GM21717 (cell line): Measurements from ENCODE around the gene CORO1C.
"Not testable (repeated sequence)": the region's sequence is repeated elsewhere in the genome, so short reads cannot be mapped to it uniquely, and the experiment has no call there.

ENCODE experiments used
- ATAC-seq: cut with Tn5 transposase; IDR thresholded peaks from one replicate; pipeline ENCODE4 v1.9.1; 2021; ENCODE audit warnings: mild to moderate bottlenecking, moderate library complexity; ENCODE audit not compliant: unreplicated experiment

Gene CORO1C

GRCh38 chr12:108755481-108755880 is 24.2 kb upstream of the CORO1C start:
- no peak for ATAC-seq

- no peak for ATAC-seq
Observed at GRCh38 chr12:108753976-108754375, 22.7 kb upstream of the CORO1C start.

GRCh38 chr12:108752387-108752786 is 21.1 kb upstream of the CORO1C start:
- ATAC-seq, result no peak

GRCh38 chr12:108751821-108752220 is 20.5 kb upstream of the CORO1C start:
- ATAC-seq, result no peak

GRCh38 chr12:108751003-108751402 is 19.7 kb upstream of the CORO1C start:
- not testable (repeated sequence) for ATAC-seq

- no peak for ATAC-seq
Observed at GRCh38 chr12:108750526-108750925, 19.2 kb upstream of the CORO1C start.

- ATAC-seq, result no peak
Observed at GRCh38 chr12:108747563-108747962, 16.2 kb upstream of the CORO1C start.

GRCh38 chr12:108745641-108746040 is 14.3 kb upstream of the CORO1C start:
- no peak for ATAC-seq

- no peak for ATAC-seq
Observed at GRCh38 chr12:108744021-108744897, 12.9 kb upstream of the CORO1C start.

GRCh38 chr12:108738170-108738569 is 6.9 kb upstream of the CORO1C start:
- ATAC-seq, result no peak

GRCh38 chr12:108735855-108736254 is 4.5 kb upstream of the CORO1C start:
- no peak for ATAC-seq

- no peak for ATAC-seq
Observed at GRCh38 chr12:108734200-108734906, 3.0 kb upstream of the CORO1C start.

- not testable (repeated sequence) for ATAC-seq
Observed at GRCh38 chr12:108733230-108733531, 1.9 kb upstream of the CORO1C start.

- ATAC-seq, result no peak
Observed at GRCh38 chr12:108732489-108733229, 1.3 kb upstream of the CORO1C start.

- ATAC-seq, result peak; percentile 54
Observed at GRCh38 chr12:108731866-108732461, 646 bp upstream of the CORO1C start.

- peak; percentile 23 for ATAC-seq
Observed at GRCh38 chr12:108730365-108731104, 783 bp downstream of the CORO1C start.

- ATAC-seq, result no peak
Observed at GRCh38 chr12:108729612-108730364, 1.5 kb downstream of the CORO1C start.

GRCh38 chr12:108728820-108729611 is 2.3 kb downstream of the CORO1C start:
- no peak for ATAC-seq
